ENCODE results near the gene TMEM87B.
"Not testable (repeated sequence)": the region's sequence is repeated elsewhere in the genome, so short reads cannot be mapped to it uniquely, and the experiment has no call there.

TMEM87B gene

GRCh38 chr2:112133344-112133743 is 78.3 kb downstream of the TMEM87B start:
- DNase-seq (ENCODE audit: low read depth), result no peak

GRCh38 chr2:112134120-112134519 is 79.1 kb downstream of the TMEM87B start:
- DNase-seq (ENCODE audit: low read depth), result no peak

- DNase-seq (ENCODE audit: low read depth), result no peak
Measured at GRCh38 chr2:112136096-112136495, 81.0 kb downstream of the TMEM87B start.

GRCh38 chr2:112137516-112138158 is 82.6 kb downstream of the TMEM87B start:
- DNase-seq (ENCODE audit: low read depth), result no peak

- no peak for DNase-seq (ENCODE audit: low read depth)
Measured at GRCh38 chr2:112138159-112139032, 83.3 kb downstream of the TMEM87B start, which contains the start of gene FBLN7. Gene FBLN7, plus strand, starts transcription at chr2:112138385. Its CDS starts 271 bp downstream, at chr2:112138656.

- DNase-seq (ENCODE audit: low read depth), result not testable (repeated sequence)
Measured at GRCh38 chr2:112139033-112139614, 84.1 kb downstream of the TMEM87B start.

GRCh38 chr2:112139661-112140204 is 84.7 kb downstream of the TMEM87B start:
- DNase-seq (ENCODE audit: low read depth), result not testable (repeated sequence)

GRCh38 chr2:112140205-112140802 is 85.2 kb downstream of the TMEM87B start:
- no peak for DNase-seq (ENCODE audit: low read depth)

- no peak for DNase-seq (ENCODE audit: low read depth)
Measured at GRCh38 chr2:112140899-112141625, 86.0 kb downstream of the TMEM87B start.

- DNase-seq (ENCODE audit: low read depth), result no peak
Measured at GRCh38 chr2:112141626-112142007, 86.5 kb downstream of the TMEM87B start.

- no peak for DNase-seq (ENCODE audit: low read depth)
Measured at GRCh38 chr2:112142525-112143078, 87.5 kb downstream of the TMEM87B start.

GRCh38 chr2:112143150-112143549 is 88.1 kb downstream of the TMEM87B start:
- DNase-seq (ENCODE audit: low read depth), result no peak

GRCh38 chr2:112144966-112145365 is 89.9 kb downstream of the TMEM87B start:
- no peak for DNase-seq (ENCODE audit: low read depth)

- DNase-seq (ENCODE audit: low read depth), result no peak
Measured at GRCh38 chr2:112147382-112148168, 92.5 kb downstream of the TMEM87B start.

- DNase-seq (ENCODE audit: low read depth), result no peak
Measured at GRCh38 chr2:112148477-112148876, 93.4 kb downstream of the TMEM87B start.

GRCh38 chr2:112149194-112149593 is 94.1 kb downstream of the TMEM87B start:
- no peak for DNase-seq (ENCODE audit: low read depth)

GRCh38 chr2:112149866-112150435 is 94.9 kb downstream of the TMEM87B start:
- DNase-seq (ENCODE audit: low read depth), result no peak

- DNase-seq (ENCODE audit: low read depth), result no peak
Measured at GRCh38 chr2:112150447-112150846, 95.4 kb downstream of the TMEM87B start.

- no peak for DNase-seq (ENCODE audit: low read depth)
Measured at GRCh38 chr2:112150851-112151250, 95.8 kb downstream of the TMEM87B start.

- DNase-seq (ENCODE audit: low read depth), result no peak
Measured at GRCh38 chr2:112151271-112151670, 96.2 kb downstream of the TMEM87B start.
